Neuronal stem cell (in vitro differentiated cells): ENCODE results near the gene ABCA5.
"Not testable (repeated sequence)": the region's sequence is repeated elsewhere in the genome, so short reads cannot be mapped to it uniquely, and the experiment has no call there.

Experiments
- DNase-seq: peaks from one replicate; pipeline ENCODE4 v3.0.0-alpha.2; 2013; ENCODE audit warnings: low spot score
- H2AFZ ChIP-seq: one replicate; pipeline ENCODE4 v1.6.1; 2013; ENCODE audit warnings: mild to moderate bottlenecking, low read length, inconsistent platforms
- H2AK5ac ChIP-seq: 2 replicates; pipeline ENCODE4 v1.6.1; 2013; ENCODE audit warnings: low read depth, mild to moderate bottlenecking, inconsistent platforms, low read length, moderate library complexity, mixed read lengths
- H2BK120ac ChIP-seq: 2 replicates; pipeline ENCODE4 v1.6.1; 2013; ENCODE audit warnings: low read depth, mild to moderate bottlenecking, inconsistent platforms, low read length, moderate library complexity, mixed read lengths
- H2BK12ac ChIP-seq: one replicate; pipeline ENCODE4 v1.6.1; 2013; ENCODE audit warnings: low read length, inconsistent platforms
- H2BK15ac ChIP-seq: 2 replicates; pipeline ENCODE4 v1.6.1; 2013; ENCODE audit warnings: mild to moderate bottlenecking, low read length, inconsistent platforms, mixed read lengths
- H2BK5ac ChIP-seq: one replicate; pipeline ENCODE4 v1.6.1; 2013; ENCODE audit warnings: inconsistent platforms, mild to moderate bottlenecking, low read length, moderate library complexity
- H3K14ac ChIP-seq: one replicate; pipeline ENCODE4 v1.6.1; 2013; ENCODE audit warnings: low read length, inconsistent platforms
- H3K18ac ChIP-seq: 2 replicates; pipeline ENCODE4 v1.6.1; 2013; ENCODE audit warnings: low read length, inconsistent platforms
- H3K23ac ChIP-seq: 2 replicates; pipeline ENCODE4 v1.6.1; 2013; ENCODE audit warnings: low read depth, mild to moderate bottlenecking, mixed read lengths, low read length, inconsistent platforms; ENCODE audit not compliant: poor library complexity
- H3K27ac ChIP-seq: replicated peaks from 3 replicates; pipeline ENCODE4 v1.5.1; 2013; ENCODE audit warnings: low read length, inconsistent platforms
- H3K27me3 ChIP-seq, 3 experiments: 2 replicates each; pipeline ENCODE4 v1.6.1; 2013; ENCODE audit warnings: low read length in 3 of 3, mild to moderate bottlenecking in 2 of 3, inconsistent platforms in 1 of 3, low read depth in 1 of 3, mixed read lengths in 1 of 3, moderate library complexity in 1 of 3; ENCODE audit not compliant: control insufficient read depth in 3 of 3, insufficient read depth in 3 of 3
- H3K36me3 ChIP-seq, 2 donors: replicated peaks in 1 of 2; 2 replicates each; pipeline ENCODE4 v1.6.1; 2013; ENCODE audit warnings: low read length in 2 of 2; ENCODE audit not compliant: control insufficient read depth in 2 of 2, insufficient read depth in 2 of 2
- H3K4ac ChIP-seq: 2 replicates; pipeline ENCODE4 v1.6.1; 2013; ENCODE audit warnings: inconsistent platforms, mild to moderate bottlenecking, low read length, moderate library complexity
- H3K4me1 ChIP-seq, 2 donors: 1 replicate in 1 of 2; 2 replicates in 1 of 2; pipeline ENCODE4 v1.6.1; 2013; ENCODE audit warnings: low read length in 2 of 2, low read depth in 1 of 2; ENCODE audit not compliant: control insufficient read depth in 2 of 2, insufficient read depth in 1 of 2
- H3K4me2 ChIP-seq: one replicate; pipeline ENCODE4 v1.6.1; 2013; ENCODE audit warnings: mild to moderate bottlenecking, low read length, inconsistent platforms; ENCODE audit not compliant: insufficient read depth, poor library complexity, severe bottlenecking
- H3K4me3 ChIP-seq, 2 donors: 2 replicates each; pipeline ENCODE4 v1.5.1; 2013; ENCODE audit warnings: low read length in 2 of 2, mild to moderate bottlenecking in 2 of 2, inconsistent platforms in 1 of 2, moderate library complexity in 1 of 2
- H3K79me1 ChIP-seq: one replicate; pipeline ENCODE4 v1.6.1; 2013; ENCODE audit warnings: low read depth, mild to moderate bottlenecking, inconsistent platforms, low read length, moderate library complexity
- H3K9ac ChIP-seq: one replicate; pipeline ENCODE4 v1.6.1; 2013; ENCODE audit warnings: mild to moderate bottlenecking, low read depth, low read length, inconsistent platforms; ENCODE audit not compliant: poor library complexity
- H3K9me3 ChIP-seq, 2 donors: replicated peaks in 1 of 2; 2 replicates each; pipeline versions ENCODE3 to v1.6.1; 2013; ENCODE audit warnings: low read length in 2 of 2, mild to moderate bottlenecking in 2 of 2, inconsistent platforms in 1 of 2, low read depth in 1 of 2, mixed read lengths in 1 of 2, moderate library complexity in 1 of 2; ENCODE audit not compliant: control insufficient read depth in 2 of 2, insufficient read depth in 1 of 2
- H4K8ac ChIP-seq: one replicate; pipeline ENCODE4 v1.6.1; 2013; ENCODE audit warnings: low read depth, mild to moderate bottlenecking, inconsistent platforms, low read length, moderate library complexity
- H4K91ac ChIP-seq: one replicate; pipeline ENCODE4 v1.6.1; 2013; ENCODE audit warnings: low read length, low read depth, mild to moderate bottlenecking, inconsistent platforms; ENCODE audit not compliant: poor library complexity
- WGBS, 2 donors: extraction: QIAGEN DNeasy Blood & Tissue Kit; methylation state at CpG; one replicate each; pipeline ENCODE4 v1.1.7; 2013; ENCODE audit warnings: missing lambda C conversion rate in 2 of 2, mixed read lengths in 1 of 2; ENCODE audit not compliant: insufficient read length in 2 of 2, insufficient replicate concordance in 1 of 2; ENCODE audit errors: extremely low coverage in 2 of 2; 5-methylcytosine and 5-hydroxymethylcytosine counted together

ABCA5 gene

GRCh38 chr17:69286257-69286656, 40.7 kb downstream of the ABCA5 start:
- Histone ChIP-seq H3K4me3 (no peak overlapping the region), H3K9me3 (no peaks in the 10 kb centered on the region), H4K8ac (no peak overlapping the region), H4K91ac (no peak overlapping the region), H3K4me1 (no peaks in the 10 kb centered on the region), H3K36me3 (peaks cover 0 to 99% of the 10 kb centered on the region in 2 donors), H2BK5ac (no peak overlapping the region), H3K4ac (no peak overlapping the region), H3K27ac (no peak overlapping the region), H3K18ac (no peak overlapping the region), H2BK15ac (no peak overlapping the region), H3K27me3 (no peaks in the 10 kb centered on the region), H3K23ac (no peak overlapping the region), H3K14ac (no peak overlapping the region), H2AFZ (no peak overlapping the region), H2BK120ac (no peak overlapping the region), H3K4me2 (no peak overlapping the region), H3K9ac (no peak overlapping the region), H2AK5ac (no peak overlapping the region), H2BK12ac (no peak overlapping the region), H3K79me1 (no peaks in the 10 kb centered on the region)
- no peak for DNase-seq

- Histone ChIP-seq H3K27me3 (no peaks in the 10 kb centered on the region), H2BK5ac (no peak overlapping the region), H3K9me3 (no peaks in the 10 kb centered on the region), H3K79me1 (no peaks in the 10 kb centered on the region), H2BK120ac (no peak overlapping the region), H3K9ac (no peak overlapping the region), H2AFZ (no peak overlapping the region), H3K27ac (no peak overlapping the region), H3K23ac (no peak overlapping the region), H3K4me2 (no peak overlapping the region), H4K91ac (no peak overlapping the region), H4K8ac (no peak overlapping the region), H3K36me3 (peaks cover 0 to 83% of the 10 kb centered on the region in 2 donors), H2BK12ac (no peak overlapping the region), H3K4me3 (no peak overlapping the region), H3K4me1 (no peaks in the 10 kb centered on the region), H2AK5ac (no peak overlapping the region), H3K4ac (no peak overlapping the region), H2BK15ac (no peak overlapping the region), H3K18ac (no peak overlapping the region), H3K14ac (no peak overlapping the region)
- DNase-seq: no peak
- no CpG with 5 or more reads among the region's 2 CpGs for WGBS, 2 donors
Measured at GRCh38 chr17:69284646-69285045, 42.3 kb downstream of the ABCA5 start.

GRCh38 chr17:69282002-69282401, 44.9 kb downstream of the ABCA5 start:
- H2AFZ ChIP-seq: no peak overlapping the region
- H3K14ac ChIP-seq: no peak overlapping the region
- WGBS, 2 donors: no CpG with 5 or more reads among the region's 3 CpGs
- no peaks in the 10 kb centered on the region for H3K9me3 ChIP-seq
- no peak overlapping the region for H4K8ac ChIP-seq
- no peak overlapping the region for H2BK120ac ChIP-seq
- DNase-seq: no peak
- H3K9ac ChIP-seq: no peak overlapping the region
- no peak overlapping the region for H3K4me3 ChIP-seq
- no peak overlapping the region for H3K4ac ChIP-seq
- no peaks in the 10 kb centered on the region for H3K27me3 ChIP-seq
- H2BK15ac ChIP-seq: no peak overlapping the region
- no peak overlapping the region for H4K91ac ChIP-seq
- H3K79me1 ChIP-seq: no peaks in the 10 kb centered on the region
- H3K4me2 ChIP-seq: no peak overlapping the region
- H2AK5ac ChIP-seq: no peak overlapping the region
- H2BK12ac ChIP-seq: no peak overlapping the region
- no peak overlapping the region for H3K27ac ChIP-seq
- no peak overlapping the region for H2BK5ac ChIP-seq
- no peak overlapping the region for H3K18ac ChIP-seq
- H3K4me1 ChIP-seq: no peaks in the 10 kb centered on the region
- no peak overlapping the region for H3K23ac ChIP-seq
- peaks cover 0 to 59% of the 10 kb centered on the region in 2 donors for H3K36me3 ChIP-seq

GRCh38 chr17:69276279-69276678, 50.7 kb downstream of the ABCA5 start:
- H3K18ac ChIP-seq, H3K14ac ChIP-seq, H3K9ac ChIP-seq, H3K27ac ChIP-seq, H3K9me3 ChIP-seq, H2BK12ac ChIP-seq, H3K4ac ChIP-seq, H3K23ac ChIP-seq, H3K4me2 ChIP-seq, H3K27me3 ChIP-seq, H3K4me1 ChIP-seq, H2AFZ ChIP-seq, H3K79me1 ChIP-seq, H2BK120ac ChIP-seq, H2AK5ac ChIP-seq, H2BK15ac ChIP-seq, H4K91ac ChIP-seq, DNase-seq, H2BK5ac ChIP-seq, H3K4me3 ChIP-seq, H4K8ac ChIP-seq: not testable (repeated sequence)
- H3K36me3 ChIP-seq: peaks cover 0 to 14% of the 10 kb centered on the region in 2 donors
- no CpG with 5 or more reads among the region's 4 CpGs for WGBS, 2 donors
